ENCODE results near the gene MYO1C.
"Not testable (repeated sequence)": the region's sequence is repeated elsewhere in the genome, so short reads cannot be mapped to it uniquely, and the experiment has no call there.

The MYO1C gene

GRCh38 chr17:1516388-1517161, 24.1 kb upstream of the MYO1C start, which contains the start of gene INPP5K:
Gene INPP5K, minus strand, starts transcription at chr17:1516612. Its CDS starts 113 bp downstream, at chr17:1516499.
- H3K9me3 Mint-ChIP-seq: no peaks in the 10 kb centered on the region
- H3K36me3 Mint-ChIP-seq: peaks cover 11 to 41% of the 10 kb centered on the region in 2 donors
- peak; percentile 95 to 96 for ATAC-seq (replicated peaks)
- peaks cover 17 to 22% of the 10 kb centered on the region in 2 donors for H3K4me1 Mint-ChIP-seq
- H3K27ac Mint-ChIP-seq: peak within 1 kb of the TSS; percentile 89
- no peaks in the 10 kb centered on the region for H3K27me3 Mint-ChIP-seq
- peak within 1 kb of the TSS; percentile 89 to 93 for H3K4me3 Mint-ChIP-seq
- DNase-seq: peak; percentile 98

- ATAC-seq (replicated peaks) (peak; percentile 32 to 35), DNase-seq (peak; percentile 43)
- Mint-ChIP-seq H3K4me3 (peak overlapping the region; percentile 89 to 93), H3K4me1 (peaks cover 17 to 22% of the 10 kb centered on the region in 2 donors), H3K27ac (peak overlapping the region; percentile 89), H3K27me3 (no peaks in the 10 kb centered on the region), H3K9me3 (no peaks in the 10 kb centered on the region), H3K36me3 (peaks cover 9 to 33% of the 10 kb centered on the region in 2 donors)
Measured at GRCh38 chr17:1515640-1516387, 23.3 kb upstream of the MYO1C start.

GRCh38 chr17:1512351-1512750, 19.9 kb upstream of the MYO1C start:
- ATAC-seq (replicated peaks) (no peak), DNase-seq (no peak)
- H3K4me1 Mint-ChIP-seq: peaks cover 13 to 14% of the 10 kb centered on the region in 2 donors
- H3K27me3 Mint-ChIP-seq: no peaks in the 10 kb centered on the region
- no peak overlapping the region for H3K4me3 Mint-ChIP-seq
- no peak overlapping the region for H3K27ac Mint-ChIP-seq
- no peaks in the 10 kb centered on the region for H3K9me3 Mint-ChIP-seq
- peaks cover 15 to 31% of the 10 kb centered on the region in 2 donors for H3K36me3 Mint-ChIP-seq

- DNase-seq (no peak), ATAC-seq (replicated peaks) (no peak)
- Mint-ChIP-seq H3K4me1 (peaks cover 13 to 14% of the 10 kb centered on the region in 2 donors), H3K9me3 (no peaks in the 10 kb centered on the region), H3K27me3 (no peaks in the 10 kb centered on the region), H3K27ac (no peak overlapping the region), H3K36me3 (peaks cover 19 to 34% of the 10 kb centered on the region in 2 donors), H3K4me3 (no peak overlapping the region)
Measured at GRCh38 chr17:1511756-1512321, 19.4 kb upstream of the MYO1C start.

GRCh38 chr17:1511290-1511689, 18.8 kb upstream of the MYO1C start:
- Mint-ChIP-seq H3K27me3 (no peaks in the 10 kb centered on the region), H3K36me3 (peaks cover 25 to 39% of the 10 kb centered on the region in 2 donors), H3K9me3 (no peaks in the 10 kb centered on the region), H3K4me3 (no peak overlapping the region), H3K27ac (no peak overlapping the region), H3K4me1 (peaks cover 13 to 14% of the 10 kb centered on the region in 2 donors)
- DNase-seq: no peak
- no peak for ATAC-seq (replicated peaks)

- Mint-ChIP-seq H3K4me1 (peaks cover 4% of the 10 kb centered on the region in 2 donors), H3K4me3 (no peak overlapping the region), H3K27ac (no peak overlapping the region), H3K36me3 (peaks cover 25 to 46% of the 10 kb centered on the region in 2 donors), H3K9me3 (no peaks in the 10 kb centered on the region), H3K27me3 (no peaks in the 10 kb centered on the region)
- no peak for ATAC-seq (replicated peaks)
- DNase-seq: no peak
Measured at GRCh38 chr17:1509290-1509881, 16.9 kb upstream of the MYO1C start.

GRCh38 chr17:1508709-1509108, 16.2 kb upstream of the MYO1C start:
- H3K27ac Mint-ChIP-seq; H3K27me3 Mint-ChIP-seq; H3K4me3 Mint-ChIP-seq; ATAC-seq (replicated peaks); H3K9me3 Mint-ChIP-seq; DNase-seq; H3K4me1 Mint-ChIP-seq: not testable (repeated sequence)
- peaks cover 25 to 49% of the 10 kb centered on the region in 2 donors for H3K36me3 Mint-ChIP-seq

- Mint-ChIP-seq H3K27ac (no peak overlapping the region), H3K4me3 (no peak overlapping the region), H3K27me3 (no peaks in the 10 kb centered on the region), H3K36me3 (peaks cover 22 to 41% of the 10 kb centered on the region in 2 donors), H3K9me3 (no peaks in the 10 kb centered on the region), H3K4me1 (peaks cover 0 to 3% of the 10 kb centered on the region in 2 donors)
- no peak for ATAC-seq (replicated peaks)
- DNase-seq: no peak
Measured at GRCh38 chr17:1506649-1507267, 14.3 kb upstream of the MYO1C start.

GRCh38 chr17:1505586-1505985, 13.1 kb upstream of the MYO1C start:
- Mint-ChIP-seq H3K4me1 (peaks cover 0 to 3% of the 10 kb centered on the region in 2 donors), H3K36me3 (peaks cover 22 to 40% of the 10 kb centered on the region in 2 donors), H3K9me3 (no peaks in the 10 kb centered on the region), H3K27me3 (no peaks in the 10 kb centered on the region), H3K27ac (no peak overlapping the region), H3K4me3 (no peak overlapping the region)
- ATAC-seq (replicated peaks) (no peak), DNase-seq (no peak)

GRCh38 chr17:1504866-1505265, 12.4 kb upstream of the MYO1C start:
- Mint-ChIP-seq H3K4me3 (no peak overlapping the region), H3K4me1 (peaks cover 0 to 3% of the 10 kb centered on the region in 2 donors), H3K27me3 (no peaks in the 10 kb centered on the region), H3K9me3 (no peaks in the 10 kb centered on the region), H3K27ac (no peak overlapping the region), H3K36me3 (peaks cover 22 to 41% of the 10 kb centered on the region in 2 donors)
- ATAC-seq (replicated peaks) (no peak), DNase-seq (no peak)

GRCh38 chr17:1503699-1504098, 11.2 kb upstream of the MYO1C start:
- ATAC-seq (replicated peaks): no peak
- no peaks in the 10 kb centered on the region for H3K9me3 Mint-ChIP-seq
- DNase-seq: no peak
- no peaks in the 10 kb centered on the region for H3K27me3 Mint-ChIP-seq
- peaks cover 18 to 34% of the 10 kb centered on the region in 2 donors for H3K36me3 Mint-ChIP-seq
- no peak overlapping the region for H3K4me3 Mint-ChIP-seq
- no peaks in the 10 kb centered on the region for H3K4me1 Mint-ChIP-seq
- H3K27ac Mint-ChIP-seq: peak overlapping the region; percentile 75

- Mint-ChIP-seq H3K27ac (no peak overlapping the region), H3K27me3 (no peaks in the 10 kb centered on the region), H3K4me1 (peaks cover 2 to 3% of the 10 kb centered on the region in 2 donors), H3K4me3 (no peak overlapping the region), H3K9me3 (no peaks in the 10 kb centered on the region), H3K36me3 (peaks cover 11 to 15% of the 10 kb centered on the region in 2 donors)
- DNase-seq (no peak), ATAC-seq (replicated peaks) (peak in 1 of 2 donors; percentile 56)
Measured at GRCh38 chr17:1498869-1499268, 6.4 kb upstream of the MYO1C start.

GRCh38 chr17:1498233-1498632, 5.7 kb upstream of the MYO1C start:
- DNase-seq: no peak
- peaks cover 11 to 14% of the 10 kb centered on the region in 2 donors for H3K36me3 Mint-ChIP-seq
- no peak overlapping the region for H3K4me3 Mint-ChIP-seq
- H3K27ac Mint-ChIP-seq: no peak overlapping the region
- H3K27me3 Mint-ChIP-seq: no peaks in the 10 kb centered on the region
- H3K9me3 Mint-ChIP-seq: no peaks in the 10 kb centered on the region
- peaks cover 4 to 10% of the 10 kb centered on the region in 2 donors for H3K4me1 Mint-ChIP-seq
- no peak for ATAC-seq (replicated peaks)

- ATAC-seq (replicated peaks) (no peak), DNase-seq (no peak)
- peaks cover 7 to 14% of the 10 kb centered on the region in 2 donors for H3K4me1 Mint-ChIP-seq
- H3K36me3 Mint-ChIP-seq: peaks cover 11 to 14% of the 10 kb centered on the region in 2 donors
- no peak overlapping the region for H3K27ac Mint-ChIP-seq
- no peaks in the 10 kb centered on the region for H3K27me3 Mint-ChIP-seq
- no peaks in the 10 kb centered on the region for H3K9me3 Mint-ChIP-seq
- H3K4me3 Mint-ChIP-seq: no peak overlapping the region
Measured at GRCh38 chr17:1497831-1498230, 5.3 kb upstream of the MYO1C start.

All from stimulated activated naive B cell treated with anti-CD40 and anti-IgM and Interleukin-4, amounts not matched to agents 10 μg/mL and 1 μg/mL and 100 μg/mL, for 72 hours (primary cell).